Stimulated activated CD4-positive, alpha-beta T cell treated with anti-CD3 and anti-CD28 coated beads, TNF-alpha, amount 100 ng/mL, for 48 hours (primary cell): ENCODE results near the gene PTS.
"Not testable (repeated sequence)": the region's sequence is repeated elsewhere in the genome, so short reads cannot be mapped to it uniquely, and the experiment has no call there.

Source experiments
- DNase-seq, 3 donors: peaks; one replicate each; pipeline ENCODE4 v3.0.0-alpha.2; 2020; ENCODE audit warnings: low read depth in 3 of 3

The PTS gene

GRCh38 chr11:112226062-112226830 lies at the start of gene PTS:
TSS of gene PTS (plus strand) at chr11:112226428. CDS start at chr11:112226444, 16 bp downstream.
- DNase-seq = peak; percentile 62 to 71 (median 71)

DNA sequence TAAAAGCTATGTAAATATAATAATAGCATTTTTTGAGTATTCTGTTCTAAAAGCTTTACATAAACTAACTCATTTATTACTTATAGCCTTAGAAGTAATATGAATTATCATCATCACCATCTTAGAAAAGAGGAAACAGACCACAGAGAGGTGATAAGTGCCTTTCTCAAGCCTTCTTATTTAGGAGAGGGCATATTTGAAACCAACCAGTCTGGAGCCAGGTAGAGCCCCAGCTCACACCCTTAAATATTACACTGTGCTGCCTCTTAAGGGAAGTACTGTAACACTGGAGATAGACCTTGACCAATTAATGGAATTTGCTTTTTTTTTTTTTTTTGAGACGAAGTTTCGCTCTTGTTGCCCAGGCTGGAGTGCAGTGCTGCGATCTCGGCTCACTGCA lies 48.6 kb upstream of the PTS start:
- DNase-seq = no peak

- DNase-seq = no peak
Measured at GRCh38 chr11:112178428-112178827, 47.8 kb upstream of the PTS start.

GRCh38 chr11:112178936-112179335 lies 47.3 kb upstream of the PTS start:
- no peak for DNase-seq

DNA sequence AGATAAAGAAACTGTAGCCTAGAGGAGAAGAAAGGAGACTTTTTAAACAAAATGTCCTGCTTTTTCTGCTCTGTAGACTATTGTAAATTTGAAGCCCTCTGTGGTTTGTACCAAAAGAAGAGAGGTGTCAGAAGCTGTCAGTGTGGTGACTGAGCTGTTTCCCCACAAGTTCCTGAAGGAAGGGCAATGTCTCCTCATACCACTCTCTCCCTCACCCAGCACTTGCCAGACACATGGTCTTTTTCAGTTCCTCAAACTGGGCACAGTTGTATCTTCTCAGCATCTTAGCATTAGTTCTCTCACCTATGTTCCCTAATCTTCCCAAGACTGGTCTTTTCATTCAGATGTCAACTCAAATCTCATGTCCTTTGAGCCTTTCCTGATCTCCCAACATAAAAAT lies 46.6 kb upstream of the PTS start:
- no peak for DNase-seq

- no peak for DNase-seq
Measured at GRCh38 chr11:112182867-112183266, 43.4 kb upstream of the PTS start.

DNA sequence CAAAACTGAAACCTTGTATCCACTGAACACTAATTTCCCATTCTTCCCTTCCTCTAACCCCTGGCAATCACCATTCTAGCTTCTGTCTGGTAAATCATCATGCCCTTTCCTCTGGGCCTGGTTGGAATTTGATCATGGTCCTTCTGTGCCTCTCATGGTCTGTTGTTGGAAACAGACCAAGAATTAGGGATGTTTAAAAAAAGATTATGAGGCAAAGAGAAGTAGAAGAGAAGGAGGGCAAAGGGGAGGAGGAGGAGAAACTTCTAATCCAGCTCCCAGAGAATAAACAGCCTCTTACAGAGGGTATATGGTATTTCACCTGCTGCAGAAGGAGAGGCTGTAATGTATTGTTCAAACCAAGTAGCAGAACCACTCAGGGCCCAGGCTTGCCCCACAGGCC lies 40.3 kb upstream of the PTS start:
- DNase-seq = no peak

DNA sequence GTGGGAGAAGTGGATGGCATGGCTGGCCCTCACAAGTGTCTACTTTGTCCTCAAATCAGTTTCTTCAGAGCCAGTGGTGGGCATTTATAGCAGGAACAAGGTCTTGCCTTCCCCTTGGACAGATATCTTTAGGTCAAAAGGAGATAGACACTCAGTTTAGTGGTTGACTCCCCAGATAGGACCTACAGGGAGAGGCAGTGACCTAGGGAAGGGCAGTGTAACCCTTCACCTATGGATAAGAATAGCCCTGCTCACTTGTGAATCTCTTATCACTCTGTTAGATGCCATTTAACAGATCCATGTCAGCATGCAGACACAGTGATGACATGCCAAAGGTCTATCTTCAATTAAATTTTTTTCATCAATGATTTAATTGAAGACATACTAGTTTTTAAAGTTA lies 39.9 kb upstream of the PTS start:
- no peak for DNase-seq

DNA sequence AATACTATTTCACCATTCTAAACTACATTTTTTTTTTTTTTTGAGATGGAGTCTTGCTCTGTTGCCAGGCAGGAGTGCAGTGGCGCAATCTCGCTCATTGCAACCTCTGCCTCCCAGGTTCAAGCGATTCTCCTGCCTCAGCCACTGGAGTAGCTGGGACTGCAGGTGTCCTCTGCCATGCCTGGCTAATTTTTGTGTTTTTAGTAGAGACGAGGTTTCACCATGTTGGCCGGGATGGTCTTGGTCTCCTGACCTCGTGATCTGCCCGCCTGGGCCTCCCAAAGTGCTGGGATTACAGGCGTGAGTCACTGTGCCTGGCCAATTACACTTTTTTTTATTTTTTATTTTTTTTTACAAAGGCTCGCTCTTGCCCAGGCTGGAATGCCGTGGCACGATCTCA lies 31.1 kb upstream of the PTS start:
- not testable (repeated sequence) for DNase-seq

GRCh38 chr11:112195951-112196351 lies 30.3 kb upstream of the PTS start:
- DNase-seq = no peak

DNA sequence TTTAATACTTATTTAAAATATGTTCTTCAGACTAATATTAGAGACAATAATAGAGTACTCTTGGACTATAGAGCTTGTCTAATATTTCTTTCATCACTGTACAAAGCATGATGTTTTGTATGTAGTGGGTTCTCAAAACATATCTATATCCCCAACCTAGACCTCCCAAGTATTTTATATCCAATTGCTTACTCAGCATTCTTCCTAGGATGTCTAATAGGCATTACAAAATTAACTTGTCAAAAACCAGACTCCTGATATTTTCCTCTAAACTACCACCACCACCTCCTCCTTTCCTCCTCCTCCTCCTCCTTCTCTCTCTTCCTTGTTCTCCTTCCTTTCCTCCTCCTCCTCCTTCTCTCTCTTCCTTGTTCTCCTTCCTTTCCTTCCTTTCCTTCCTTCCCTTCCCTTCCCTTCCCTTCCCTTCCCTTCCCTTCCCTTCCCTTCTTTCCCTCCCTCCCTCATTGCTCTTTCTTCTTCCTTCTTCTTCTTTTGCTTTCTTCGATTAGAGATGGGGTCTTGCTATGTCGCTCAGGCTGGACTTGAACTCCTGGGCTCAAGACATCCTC lies 29.6 kb upstream of the PTS start:
- no peak for DNase-seq

DNA sequence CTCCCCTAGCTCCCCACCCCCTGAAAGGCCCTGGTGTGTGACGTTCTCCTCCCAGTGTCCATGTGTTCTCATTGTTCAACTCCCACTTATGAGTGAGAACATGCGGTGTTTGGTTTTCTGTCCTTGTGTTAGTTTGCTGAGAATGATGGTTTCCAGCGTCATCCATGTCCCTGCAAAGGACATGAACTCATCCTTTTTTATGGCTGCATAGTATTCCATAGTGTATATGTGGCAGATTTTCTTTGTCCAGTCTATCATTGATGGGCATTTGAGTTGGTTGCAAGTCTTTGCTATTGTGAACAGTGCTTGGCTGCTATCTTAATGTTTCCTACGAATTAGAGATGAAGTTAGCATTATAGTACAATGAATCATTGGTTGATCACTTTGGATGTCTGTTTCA lies 27.1 kb upstream of the PTS start:
- not testable (repeated sequence) for DNase-seq

DNA sequence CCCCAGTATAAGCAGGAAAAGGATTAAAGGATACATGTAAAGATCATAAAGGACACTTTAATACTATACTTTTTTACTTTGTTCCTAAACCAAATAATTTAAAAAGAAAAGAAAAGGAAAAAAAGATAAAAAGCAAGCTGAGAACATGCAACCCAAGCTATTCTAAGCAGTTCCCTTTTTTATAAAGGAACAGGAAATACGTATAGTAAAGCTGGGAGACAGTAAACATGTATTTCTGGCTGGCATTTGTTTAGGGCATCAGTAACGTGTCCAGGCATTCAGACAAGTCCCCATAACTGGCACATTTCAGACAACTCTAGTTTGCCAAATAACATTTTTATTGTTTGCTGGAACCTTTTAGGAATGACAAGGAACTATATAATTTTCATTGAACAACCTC lies 26.0 kb upstream of the PTS start:
- no peak for DNase-seq

GRCh38 chr11:112206071-112206470 lies 20.2 kb upstream of the PTS start:
- DNase-seq = no peak

DNA sequence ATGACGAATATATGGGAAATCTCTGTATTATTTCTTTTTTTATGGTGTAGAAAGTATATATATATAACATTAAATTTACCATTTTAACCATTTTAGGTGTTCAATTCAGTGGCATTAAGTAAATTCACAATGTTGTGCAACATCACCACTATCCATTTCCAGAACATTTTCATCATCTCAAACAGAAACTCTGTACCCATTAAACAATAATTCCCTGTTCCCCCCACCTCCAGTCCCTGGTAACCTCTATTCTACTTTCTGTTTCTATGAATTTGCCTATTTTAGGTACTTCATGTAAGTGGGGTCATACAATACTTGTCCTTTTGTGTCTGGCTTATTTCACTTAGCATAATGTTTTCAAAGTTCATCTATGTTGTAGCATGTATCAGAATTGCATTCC lies 15.3 kb upstream of the PTS start:
- DNase-seq = no peak

DNA sequence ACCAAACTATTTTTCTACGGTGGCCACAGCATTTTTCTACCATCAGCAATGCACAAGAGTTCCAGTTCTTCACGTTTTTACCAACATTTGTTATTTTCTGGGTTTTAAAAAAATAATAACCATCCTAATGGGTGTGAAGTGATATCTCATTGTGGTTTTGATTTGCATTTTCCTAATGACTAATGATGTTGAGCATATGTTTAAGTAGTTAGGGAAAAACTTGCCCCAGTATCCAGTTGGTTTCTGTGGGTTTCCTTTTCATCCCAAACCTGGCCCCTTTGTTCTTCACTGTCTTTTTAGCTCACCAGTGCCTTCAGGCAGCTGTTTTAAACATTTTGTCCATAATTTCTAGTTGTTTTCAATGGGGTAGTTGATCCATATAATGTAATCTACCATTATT lies 14.7 kb upstream of the PTS start:
- no peak for DNase-seq

- no peak for DNase-seq
Measured at GRCh38 chr11:112212290-112212689, 13.9 kb upstream of the PTS start.

DNA sequence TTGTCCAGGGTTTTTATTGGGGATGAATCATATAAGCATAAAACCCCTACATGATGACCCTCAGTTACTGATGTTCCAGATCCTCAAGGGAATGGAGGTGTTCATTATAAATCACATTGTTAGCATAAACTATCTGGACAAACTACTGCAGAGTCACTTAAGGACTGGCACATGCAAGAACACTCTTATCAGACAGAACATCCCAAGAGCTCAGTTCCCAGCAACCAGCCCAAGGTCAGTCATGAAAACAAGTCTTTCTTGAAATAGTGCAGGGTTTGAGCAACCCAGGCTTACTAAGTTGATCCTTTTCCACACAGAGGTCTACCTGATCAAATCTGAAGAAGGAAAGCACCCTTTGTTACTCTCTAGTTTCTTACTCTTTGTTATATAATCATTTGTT lies 13.5 kb upstream of the PTS start:
- DNase-seq = no peak

- no peak for DNase-seq
Measured at GRCh38 chr11:112213753-112214152, 12.5 kb upstream of the PTS start.

DNA sequence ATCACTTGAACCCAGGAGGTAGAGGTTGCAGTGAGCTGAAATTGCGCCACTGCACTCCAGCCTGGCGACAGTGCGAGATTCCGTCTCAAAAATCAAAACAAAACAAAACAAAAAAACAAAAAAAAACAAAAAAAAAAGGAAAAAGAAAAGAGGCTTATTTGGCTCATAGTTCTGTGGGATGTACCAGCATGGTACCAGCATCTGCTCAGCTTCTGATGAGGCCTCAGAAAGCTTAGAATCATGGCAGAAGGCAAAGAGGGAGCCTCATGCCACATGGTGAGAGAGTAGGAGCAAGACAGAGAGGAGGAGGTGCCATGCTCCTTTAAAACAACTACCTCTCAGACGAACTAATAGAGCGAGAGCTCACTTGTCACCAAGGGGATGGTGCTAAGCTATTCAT lies 10.6 kb upstream of the PTS start:
- no peak for DNase-seq

DNA sequence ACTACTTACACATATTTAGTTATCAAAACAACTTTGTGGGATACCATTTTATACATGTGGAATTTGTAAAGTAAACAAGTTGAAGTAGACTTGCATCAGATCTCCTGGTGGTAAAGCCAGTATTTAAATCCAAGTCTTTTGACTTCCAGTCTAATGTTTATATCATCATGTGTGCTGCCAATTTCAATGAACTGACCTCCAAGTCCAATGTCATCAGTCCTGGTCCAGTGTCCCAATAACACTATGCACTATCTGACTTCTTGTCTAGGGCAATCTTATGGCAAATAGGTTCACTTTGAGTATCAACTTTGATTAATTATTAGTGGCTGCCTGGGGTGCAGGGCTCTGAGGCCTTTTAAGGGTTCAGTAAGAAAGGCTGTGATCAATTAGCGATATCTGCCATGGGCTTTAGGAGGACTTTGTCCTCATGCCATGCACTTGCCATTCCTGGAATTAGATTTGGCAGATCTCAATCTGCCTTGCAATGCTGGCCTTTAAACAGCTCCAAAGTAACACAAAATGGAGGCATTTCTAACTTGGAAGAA lies 9.6 kb upstream of the PTS start:
- no peak for DNase-seq

DNA sequence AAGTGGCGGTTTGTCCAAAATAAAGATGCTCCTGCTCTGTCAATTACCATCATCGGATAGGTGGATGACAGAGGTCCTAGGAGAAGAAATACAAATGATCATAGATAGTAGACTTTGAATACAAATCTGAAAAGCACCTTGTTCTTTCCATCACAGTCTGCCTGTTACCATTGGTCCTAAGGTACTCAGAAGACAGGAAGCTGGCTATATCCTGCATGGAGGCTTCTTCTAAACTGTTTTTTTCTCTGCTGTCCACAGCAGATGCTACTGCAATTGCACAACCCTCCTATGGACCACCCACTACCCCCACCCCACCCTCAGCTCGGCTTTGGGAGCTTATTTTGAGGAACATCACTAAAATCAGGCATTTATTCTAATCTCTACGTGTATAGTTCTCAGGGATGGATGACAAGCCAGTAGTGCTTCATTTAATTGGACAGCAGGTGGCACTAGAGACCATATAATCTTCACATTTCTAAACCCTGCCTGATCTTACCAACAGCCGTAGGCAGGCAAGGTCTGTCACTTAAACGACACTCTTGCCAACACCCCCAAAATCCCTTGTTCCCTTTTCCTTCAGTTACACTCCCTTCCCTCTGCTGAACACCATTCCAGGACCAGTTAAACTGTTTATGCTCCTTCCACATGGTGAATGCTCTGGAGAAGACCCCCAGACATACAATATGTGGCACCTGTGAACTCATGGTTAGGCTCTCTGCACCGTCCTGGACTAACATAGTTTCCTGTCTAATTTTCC lies 6.6 kb upstream of the PTS start:
- peak in 1 of 3 donors; percentile 36 for DNase-seq
